ENCODE results near the gene IKZF4. TPM values are rescaled to one million over a fixed set of nuclear protein-coding genes. Genes with fewer than 3 reads are reported as not detected.

IKZF4 gene
- total and polyA plus RNA-seq, 2 donors (not counting 1 experiment from before 2014, with no cell fraction given), result 2.3 to 7.6 TPM

DNA sequence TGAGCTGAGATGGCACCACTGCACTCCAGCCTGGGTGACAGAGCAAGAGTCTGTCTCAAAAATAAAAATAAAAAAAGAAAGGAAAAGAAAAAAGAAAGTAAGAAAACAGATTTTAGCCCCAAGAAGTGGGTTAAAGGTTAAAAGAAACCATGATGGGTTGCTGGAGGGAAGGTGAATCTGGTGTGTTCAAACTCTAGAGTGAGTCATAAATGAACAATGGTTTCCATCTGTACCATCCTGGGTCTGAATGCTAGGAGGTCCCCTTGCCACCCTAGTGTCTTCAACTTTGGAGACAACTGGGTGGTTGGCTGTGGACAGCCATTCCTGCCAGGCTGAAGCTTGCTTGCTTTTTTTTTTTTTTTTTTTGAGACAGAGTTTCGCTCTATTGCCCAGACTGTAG lies 19.3 kb downstream of the IKZF4 start:
- intact Hi-C loops (cut with micrococcal nuclease), result loop anchor here (5.0 to 10.0 kb wide), 2 partner anchors 145 to 647 kb away; partner anchors contain the start of genes PTGES3 and SMARCC2
- ATAC-seq (ENCODE audit: low read depth) (no peak), DNase-seq (no peak)
- TF ChIP-seq, protein P1, sequence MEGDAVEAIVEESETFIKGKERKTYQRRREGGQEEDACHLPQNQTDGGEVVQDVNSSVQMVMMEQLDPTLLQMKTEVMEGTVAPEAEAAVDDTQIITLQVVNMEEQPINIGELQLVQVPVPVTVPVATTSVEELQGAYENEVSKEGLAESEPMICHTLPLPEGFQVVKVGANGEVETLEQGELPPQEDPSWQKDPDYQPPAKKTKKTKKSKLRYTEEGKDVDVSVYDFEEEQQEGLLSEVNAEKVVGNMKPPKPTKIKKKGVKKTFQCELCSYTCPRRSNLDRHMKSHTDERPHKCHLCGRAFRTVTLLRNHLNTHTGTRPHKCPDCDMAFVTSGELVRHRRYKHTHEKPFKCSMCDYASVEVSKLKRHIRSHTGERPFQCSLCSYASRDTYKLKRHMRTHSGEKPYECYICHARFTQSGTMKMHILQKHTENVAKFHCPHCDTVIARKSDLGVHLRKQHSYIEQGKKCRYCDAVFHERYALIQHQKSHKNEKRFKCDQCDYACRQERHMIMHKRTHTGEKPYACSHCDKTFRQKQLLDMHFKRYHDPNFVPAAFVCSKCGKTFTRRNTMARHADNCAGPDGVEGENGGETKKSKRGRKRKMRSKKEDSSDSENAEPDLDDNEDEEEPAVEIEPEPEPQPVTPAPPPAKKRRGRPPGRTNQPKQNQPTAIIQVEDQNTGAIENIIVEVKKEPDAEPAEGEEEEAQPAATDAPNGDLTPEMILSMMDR (IDR thresholded peaks at IDR 0.05), result no peak
- TF ChIP-seq EZH2 (IDR thresholded peaks at IDR 0.05; ENCODE audit: borderline replicate concordance, insufficient read depth, low read depth, low read length, poor library complexity, severe bottlenecking), result no peak
- no peaks in the 10 kb centered on the region for H3K9me3 ChIP-seq (ENCODE audit: control extremely low read depth in 1 of 3, control insufficient read depth in 2 of 3, insufficient read depth in 1 of 3, low read length in 2 of 3)
- H3K4me2 ChIP-seq (replicated peaks; ENCODE audit: low read depth, low read length, poor library complexity, severe bottlenecking), result no peak overlapping the region
- peaks cover 6 to 19% of the 10 kb centered on the region in 2 experiments for H3K36me3 ChIP-seq (replicated peaks in 1 of 2; ENCODE audit: control extremely low read depth in 1 of 2, control insufficient read depth in 1 of 2, extremely low read depth in 1 of 2, insufficient read depth in 2 of 2, low read length in 1 of 2)
- CTCF ChIA-PET, result interaction anchor here (0.6 to 2.3 kb wide), 11 partner anchors 14 to 1638 kb away, joined by 3 to 18 read pairs (median 4); partner anchors contain the start of genes ORMDL2, SARNP and SUOX
- POLR2A ChIA-PET, result interaction anchor here (1.0 kb wide), 1 partner anchor 87 kb away, joined by 3 read pairs; no protein-coding TSS in a partner anchor
- no peaks in the 10 kb centered on the region for H3K27me3 Mint-ChIP-seq
- peaks cover 16% of the 10 kb centered on the region for H4K20me1 ChIP-seq (ENCODE audit: control insufficient read depth, insufficient read depth, low read length, poor library complexity, severe bottlenecking)
- H3K27me3 ChIP-seq (replicated peaks in 1 of 4; ENCODE audit: control extremely low read depth in 1 of 4, control insufficient read depth in 3 of 4, insufficient read depth in 4 of 4, low read length in 3 of 4), result no peaks in the 10 kb centered on the region
- peaks cover 18 to 21% of the 10 kb centered on the region in 2 donors for H3K4me1 ChIP-seq (ENCODE audit: control insufficient read depth in 2 of 2, insufficient read depth in 2 of 2, low read length in 2 of 2)
- H3K4me3 ChIP-seq (ENCODE audit: control extremely low read depth in 1 of 5, extremely low read depth in 1 of 5, insufficient read depth in 1 of 5, low read depth in 2 of 5, low read length in 4 of 5), result no peak overlapping the region
- H2AFZ ChIP-seq (ENCODE audit: insufficient read depth, low read depth, low read length, poor library complexity, severe bottlenecking), result no peak overlapping the region
- H3K4me3 Mint-ChIP-seq, result no peak overlapping the region
- no peak overlapping the region for H3K27ac Mint-ChIP-seq
- H3K79me2 ChIP-seq (ENCODE audit: control insufficient read depth, insufficient read depth, low read length), result peaks cover 20% of the 10 kb centered on the region
- H3K9me3 Mint-ChIP-seq (ENCODE audit: insufficient read depth), result no peaks in the 10 kb centered on the region
- WGBS (ENCODE audit: insufficient coverage), result no CpG with 5 or more reads among the region's 1 CpG
- H3K9ac ChIP-seq (ENCODE audit: low read length), result no peak overlapping the region
- H3K4me1 Mint-ChIP-seq, result peaks cover 22% of the 10 kb centered on the region
- no peak overlapping the region for H3K27ac ChIP-seq (ENCODE audit: low read length in 2 of 2)

DNA sequence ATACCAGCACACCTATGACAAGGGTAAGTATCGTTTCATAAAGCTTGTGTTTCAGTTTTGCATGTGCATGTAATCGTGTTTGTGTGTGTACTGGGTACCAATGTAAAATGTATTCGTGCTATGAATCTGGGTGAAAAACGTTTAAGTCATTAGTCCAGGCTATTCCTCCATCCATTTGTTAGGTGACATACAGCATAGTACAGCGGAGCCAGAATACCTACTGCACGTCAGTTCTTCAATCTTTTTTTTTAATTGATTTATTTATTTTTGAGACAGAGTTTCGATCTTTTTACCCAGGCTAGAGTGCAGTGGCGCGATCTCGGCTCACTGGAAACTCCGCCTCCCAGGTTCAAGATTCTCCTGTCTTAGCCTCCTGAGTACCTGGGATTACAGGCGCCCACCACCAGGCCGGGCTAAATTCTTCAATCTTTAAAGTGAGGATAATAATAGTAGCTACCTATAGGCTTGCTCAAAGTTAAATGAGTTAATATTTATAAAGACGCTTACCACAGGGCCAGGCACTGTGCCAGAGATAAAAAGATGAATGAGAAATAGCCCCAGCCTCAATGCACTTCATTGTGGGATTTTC lies 20.2 kb downstream of the IKZF4 start:
- H2AFZ ChIP-seq (ENCODE audit: insufficient read depth, low read depth, low read length, poor library complexity, severe bottlenecking), result peak overlapping the region; percentile 98
- peak; percentile 15 for DNase-seq
- Mint-ChIP-seq H3K4me3 (peak overlapping the region; percentile 98), H3K27me3 (no peaks in the 10 kb centered on the region), H3K27ac (peak overlapping the region; percentile 97), H3K4me1 (peaks cover 22% of the 10 kb centered on the region), H3K9me3 (ENCODE audit: insufficient read depth) (no peaks in the 10 kb centered on the region)
- no peaks in the 10 kb centered on the region for H3K9me3 ChIP-seq (ENCODE audit: control extremely low read depth in 1 of 3, control insufficient read depth in 2 of 3, insufficient read depth in 1 of 3, low read length in 2 of 3)
- intact Hi-C loops (cut with micrococcal nuclease), result loop anchor here (1.0 to 10.0 kb wide), 9 partner anchors 34 to 646 kb away; partner anchors contain the start of genes PA2G4, PTGES3, PYM1 and SARNP
- peak overlapping the region; percentile 63 for H3K9ac ChIP-seq (ENCODE audit: low read length)
- TF ChIP-seq, protein P1 (IDR thresholded peaks at IDR 0.05), result no peak
- no peak for TF ChIP-seq EZH2 (IDR thresholded peaks at IDR 0.05; ENCODE audit: borderline replicate concordance, insufficient read depth, low read depth, low read length, poor library complexity, severe bottlenecking)
- no peak for ATAC-seq (ENCODE audit: low read depth)
- H3K27me3 ChIP-seq (replicated peaks in 1 of 4; ENCODE audit: control extremely low read depth in 1 of 4, control insufficient read depth in 3 of 4, insufficient read depth in 4 of 4, low read length in 3 of 4), result no peaks in the 10 kb centered on the region
- ChIA-PET CTCF (interaction anchor here (0.6 to 2.3 kb wide), 15 partner anchors 12 to 311 kb away, joined by 3 to 18 read pairs (median 3); partner anchors contain the start of genes ORMDL2, SARNP and SUOX), POLR2A (interaction anchor here (0.6 to 1.2 kb wide), 5 partner anchors 34 to 161 kb away, joined by 3 to 9 read pairs (median 6); no protein-coding TSS in a partner anchor)
- 83% methylated on average over 6 of the region's 14 CpGs for WGBS (ENCODE audit: insufficient coverage)
- peaks cover 21% of the 10 kb centered on the region for H3K79me2 ChIP-seq (ENCODE audit: control insufficient read depth, insufficient read depth, low read length)
- H3K4me3 ChIP-seq (ENCODE audit: control extremely low read depth in 1 of 5, extremely low read depth in 1 of 5, insufficient read depth in 1 of 5, low read depth in 2 of 5, low read length in 4 of 5), result peak overlapping the region in 4 of 5 experiments; percentile 70 to 95 (median 87)
- peak overlapping the region; percentile 68 to 77 for H3K27ac ChIP-seq (ENCODE audit: low read length in 2 of 2)
- peaks cover 16% of the 10 kb centered on the region for H4K20me1 ChIP-seq (ENCODE audit: control insufficient read depth, insufficient read depth, low read length, poor library complexity, severe bottlenecking)
- H3K4me1 ChIP-seq (ENCODE audit: control insufficient read depth in 2 of 2, insufficient read depth in 2 of 2, low read length in 2 of 2), result peaks cover 18 to 21% of the 10 kb centered on the region in 2 donors
- peak overlapping the region; percentile 80 for H3K4me2 ChIP-seq (replicated peaks; ENCODE audit: low read depth, low read length, poor library complexity, severe bottlenecking)
- peaks cover 6 to 25% of the 10 kb centered on the region in 2 experiments for H3K36me3 ChIP-seq (replicated peaks in 1 of 2; ENCODE audit: control extremely low read depth in 1 of 2, control insufficient read depth in 1 of 2, extremely low read depth in 1 of 2, insufficient read depth in 2 of 2, low read length in 1 of 2)
